Calu3 (cell line): ENCODE measurements around the gene VPS45. TPM values are rescaled to one million over a fixed set of nuclear protein-coding genes. Genes with fewer than 3 reads are reported as not detected.
A peak's percentile ranks its signal among the peaks of the same experiment; 100 is the strongest.

Experiments
- BruUV-seq: library from RNA; stranded (reverse); fragments of 400-500 nt; replicated peaks from 2 replicates; lab custom pipeline; 2021; lab: Mats Ljungman, UMichigan
- CTCF ChIA-PET: fragments of 300-600 bp; sonication (Branson Sonifier 250); formaldehyde crosslinking; loops from one replicate; lab custom pipeline; 2022; ENCODE audit warnings: antibody characterized with exemption; lab: Charles Lee
- DNase-seq: peaks from one replicate; pipeline ENCODE4 v3.0.0; 2022
- H3K27ac Mint-ChIP-seq: one replicate; pipeline ENCODE4 v1.8.0; 2022; ENCODE audit warnings: mixed read lengths; ENCODE audit not compliant: unreplicated experiment
- H3K27me3 Mint-ChIP-seq: one replicate; pipeline ENCODE4 v1.8.0; 2022; ENCODE audit warnings: mixed read lengths; ENCODE audit not compliant: unreplicated experiment
- H3K36me3 Mint-ChIP-seq: one replicate; pipeline ENCODE4 v1.8.0; 2022; ENCODE audit warnings: mild to moderate bottlenecking, moderate library complexity, mixed read lengths; ENCODE audit not compliant: insufficient read depth, unreplicated experiment
- H3K4me1 Mint-ChIP-seq: one replicate; pipeline ENCODE4 v1.8.0; 2022; ENCODE audit warnings: mild to moderate bottlenecking, low read depth, mixed read lengths; ENCODE audit not compliant: unreplicated experiment
- H3K4me3 Mint-ChIP-seq: one replicate; pipeline ENCODE4 v1.8.0; 2022; ENCODE audit warnings: mild to moderate bottlenecking, low read depth, moderate library complexity, mixed read lengths; ENCODE audit not compliant: unreplicated experiment
- H3K9me3 Mint-ChIP-seq: one replicate; pipeline ENCODE4 v1.8.0; 2022; ENCODE audit warnings: low read depth, mixed read lengths; ENCODE audit not compliant: unreplicated experiment
- intact Hi-C: fragments of 100-400 bp; cut with micrococcal nuclease; formaldehyde crosslinking; loops from one replicate; pipeline ENCODE4 v1.10.0; 2022; ENCODE audit not compliant: unreplicated experiment
- total RNA-seq: library from RNA; stranded (reverse); gene quantifications from 2 replicates; pipeline ENCODE4 v1.2.3, GENCODE V29; 2022
- TF ChIP-seq, protein P1 (sequence below): fragments of 200-600 bp; IDR thresholded peaks from one replicate; pipeline ENCODE4 v1.8.0; 2022; ENCODE audit warnings: antibody characterized with exemption; ENCODE audit not compliant: unreplicated experiment

The VPS45 gene
- total RNA-seq, 1 experiment from 2014 or later = 37.9 TPM

DNA sequence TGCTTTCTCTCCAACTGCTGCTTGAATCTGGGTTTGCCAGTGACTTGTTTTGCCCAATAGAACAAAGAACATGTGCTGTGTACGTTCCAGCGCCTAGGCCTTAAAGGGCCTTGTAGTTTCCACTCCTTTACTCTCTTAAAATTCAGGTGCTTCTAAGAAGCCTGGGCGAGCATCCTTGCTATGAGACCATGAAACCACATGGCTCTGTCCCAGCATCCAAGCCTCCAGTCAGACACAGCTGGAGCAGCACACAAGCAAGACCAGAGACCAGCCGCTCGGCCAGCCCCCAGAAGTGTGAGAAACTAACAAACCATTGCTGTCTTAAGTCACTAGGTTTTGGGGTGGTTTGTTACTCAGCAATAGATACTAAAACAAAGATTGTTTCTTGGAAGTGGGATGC lies 97.2 kb downstream of the VPS45 start:
- no peaks in the 10 kb centered on the region for H3K36me3 Mint-ChIP-seq
- H3K4me1 Mint-ChIP-seq = peaks cover 8% of the 10 kb centered on the region
- H3K27me3 Mint-ChIP-seq = peaks cover 26% of the 10 kb centered on the region
- CTCF ChIA-PET = interaction anchor here (1.4 kb wide), 1 partner anchor 92 kb away, joined by 6 read pairs; no protein-coding TSS in a partner anchor
- no peak for DNase-seq
- H3K9me3 Mint-ChIP-seq = no peaks in the 10 kb centered on the region
- TF ChIP-seq, protein P1, sequence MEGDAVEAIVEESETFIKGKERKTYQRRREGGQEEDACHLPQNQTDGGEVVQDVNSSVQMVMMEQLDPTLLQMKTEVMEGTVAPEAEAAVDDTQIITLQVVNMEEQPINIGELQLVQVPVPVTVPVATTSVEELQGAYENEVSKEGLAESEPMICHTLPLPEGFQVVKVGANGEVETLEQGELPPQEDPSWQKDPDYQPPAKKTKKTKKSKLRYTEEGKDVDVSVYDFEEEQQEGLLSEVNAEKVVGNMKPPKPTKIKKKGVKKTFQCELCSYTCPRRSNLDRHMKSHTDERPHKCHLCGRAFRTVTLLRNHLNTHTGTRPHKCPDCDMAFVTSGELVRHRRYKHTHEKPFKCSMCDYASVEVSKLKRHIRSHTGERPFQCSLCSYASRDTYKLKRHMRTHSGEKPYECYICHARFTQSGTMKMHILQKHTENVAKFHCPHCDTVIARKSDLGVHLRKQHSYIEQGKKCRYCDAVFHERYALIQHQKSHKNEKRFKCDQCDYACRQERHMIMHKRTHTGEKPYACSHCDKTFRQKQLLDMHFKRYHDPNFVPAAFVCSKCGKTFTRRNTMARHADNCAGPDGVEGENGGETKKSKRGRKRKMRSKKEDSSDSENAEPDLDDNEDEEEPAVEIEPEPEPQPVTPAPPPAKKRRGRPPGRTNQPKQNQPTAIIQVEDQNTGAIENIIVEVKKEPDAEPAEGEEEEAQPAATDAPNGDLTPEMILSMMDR = no peak
- no TSS peak for BruUV-seq
- no peak overlapping the region for H3K27ac Mint-ChIP-seq
- intact Hi-C loops = loop anchor here (5.0 kb wide), 1 partner anchor 202 kb away; no protein-coding TSS in a partner anchor
- H3K4me3 Mint-ChIP-seq = no peak overlapping the region

DNA sequence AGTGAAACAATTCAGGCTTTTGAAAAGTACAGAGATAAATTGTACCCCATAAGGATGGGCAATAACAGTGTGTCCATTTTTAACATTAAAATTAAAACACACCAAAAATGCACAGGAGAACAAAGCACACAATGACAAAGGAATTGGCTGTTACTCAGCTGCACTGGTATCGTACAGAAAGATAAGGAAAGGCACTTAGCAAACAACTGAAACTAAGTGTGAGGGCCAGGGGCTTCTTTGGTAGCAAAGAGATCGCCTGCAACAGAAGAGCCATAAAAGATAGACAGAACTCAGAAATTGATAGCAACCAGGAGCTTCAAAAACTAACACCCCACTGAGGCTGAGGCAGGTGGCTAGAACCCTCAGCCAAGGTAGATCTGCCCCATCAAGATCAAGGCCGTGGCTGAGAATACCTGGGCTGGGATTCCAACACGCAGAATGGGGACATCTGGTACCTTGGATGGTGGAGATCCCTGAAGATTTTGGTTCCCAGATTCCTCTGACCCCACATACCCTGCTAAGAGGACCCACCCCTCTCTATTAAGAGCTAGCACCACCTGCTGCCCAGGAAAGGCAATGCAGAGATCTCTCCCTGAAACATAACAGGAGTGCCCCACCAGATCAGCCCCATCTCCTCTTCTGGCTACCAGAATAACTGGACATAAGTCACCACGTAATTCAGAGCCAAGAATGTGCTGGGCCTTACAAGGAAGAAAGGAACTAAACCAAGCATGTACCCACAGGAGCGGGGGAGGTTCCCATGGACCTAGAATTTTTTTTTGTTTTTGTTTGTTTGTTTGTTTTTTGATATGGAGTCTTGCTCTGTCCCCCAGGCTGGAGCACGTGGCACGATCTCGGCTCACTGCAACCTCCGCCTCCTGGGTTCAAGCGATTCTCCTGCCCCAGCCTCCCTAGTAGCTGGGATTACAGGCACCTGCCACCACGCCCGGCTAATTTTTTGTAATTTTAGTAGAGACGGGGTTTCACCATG lies 98.3 kb downstream of the VPS45 start:
- intact Hi-C loops = loop anchor here (5.0 kb wide), 1 partner anchor 204 kb away; no protein-coding TSS in a partner anchor
- H3K27ac Mint-ChIP-seq = no peak overlapping the region
- CTCF ChIA-PET = interaction anchor here (0.6 to 1.4 kb wide), 2 partner anchors 93 to 98 kb away, joined by 3 to 6 read pairs; partner anchors contain the start of gene VPS45
- DNase-seq = peak; percentile 58
- H3K27me3 Mint-ChIP-seq = peaks cover 29% of the 10 kb centered on the region
- H3K36me3 Mint-ChIP-seq = no peaks in the 10 kb centered on the region
- H3K4me3 Mint-ChIP-seq = no peak overlapping the region
- TF ChIP-seq, protein P1 = peak; percentile 50
- no TSS peak for BruUV-seq
- H3K9me3 Mint-ChIP-seq = no peaks in the 10 kb centered on the region
- peaks cover 8% of the 10 kb centered on the region for H3K4me1 Mint-ChIP-seq

DNA sequence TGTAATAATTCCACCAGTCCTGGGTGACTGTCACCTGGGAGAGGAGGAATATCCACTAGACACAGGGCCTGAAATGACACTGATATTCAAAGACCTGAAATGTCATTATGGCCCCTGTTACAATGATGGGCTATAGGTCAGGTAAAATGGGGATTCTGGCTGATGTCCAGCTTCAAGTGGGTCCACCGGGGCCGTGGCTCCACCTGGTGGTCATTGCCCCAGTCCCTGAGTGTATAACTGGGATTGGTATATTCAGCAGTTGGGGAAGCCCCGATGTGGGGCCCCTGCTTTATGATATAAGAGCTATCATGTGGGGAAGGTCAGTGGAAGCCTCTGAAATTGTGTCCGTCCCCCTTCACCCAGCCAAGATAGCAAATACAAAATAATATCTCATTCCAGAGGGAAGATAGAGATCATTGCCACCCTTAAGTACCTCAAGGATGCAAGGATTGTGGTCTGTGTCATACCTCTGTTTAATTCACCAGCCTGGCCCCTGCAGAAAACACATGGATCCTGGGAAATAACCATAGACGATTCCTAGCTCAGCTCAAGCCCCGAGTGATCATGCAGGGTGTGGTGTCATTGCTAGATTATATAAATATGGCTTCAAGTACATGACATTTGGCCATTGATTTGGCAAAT lies 101.5 kb downstream of the VPS45 start:
- Mint-ChIP-seq H3K4me1 (peaks cover 8% of the 10 kb centered on the region), H3K27ac (no peak overlapping the region), H3K4me3 (no peak overlapping the region), H3K27me3 (peaks cover 14% of the 10 kb centered on the region), H3K9me3 (no peaks in the 10 kb centered on the region), H3K36me3 (no peaks in the 10 kb centered on the region)
- TF ChIP-seq, protein P1 = peak; percentile 85
- no TSS peak for BruUV-seq
- CTCF ChIA-PET = interaction anchor here (0.6 to 1.7 kb wide), 5 partner anchors 18 to 230 kb away, joined by 4 to 7 read pairs (median 6); partner anchors contain the start of gene VPS45
- peak; percentile 86 for DNase-seq
- intact Hi-C loops = loop anchor here (1.0 to 5.0 kb wide), 2 partner anchors 96 to 207 kb away; no protein-coding TSS in a partner anchor

DNA sequence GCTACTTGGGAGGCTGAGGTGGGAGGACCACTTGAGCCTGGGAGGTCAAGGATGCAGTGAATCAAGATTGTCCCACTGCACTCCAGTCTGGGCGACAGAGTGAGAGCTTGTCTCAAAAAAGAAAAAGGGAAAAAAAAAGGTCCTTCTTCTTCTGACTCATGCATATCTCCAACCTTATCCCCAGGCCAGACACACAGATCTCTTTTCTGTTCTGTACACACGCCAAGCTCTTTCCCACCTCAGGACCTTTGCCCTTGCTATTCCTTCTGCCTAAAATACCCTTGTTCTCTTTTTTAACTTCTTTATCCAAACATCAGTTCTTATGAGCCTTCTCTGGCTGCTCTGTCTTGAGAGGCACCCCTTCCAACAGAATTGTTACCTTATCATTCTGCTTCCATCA lies 104.2 kb downstream of the VPS45 start:
- TF ChIP-seq, protein P1 = no peak
- Mint-ChIP-seq H3K4me1 (peaks cover 8% of the 10 kb centered on the region), H3K9me3 (no peaks in the 10 kb centered on the region), H3K27ac (no peak overlapping the region), H3K4me3 (no peak overlapping the region), H3K27me3 (peaks cover 9% of the 10 kb centered on the region), H3K36me3 (no peaks in the 10 kb centered on the region)
- BruUV-seq = no TSS peak
- intact Hi-C loops = no loop called here
- CTCF ChIA-PET = interaction anchor here (1.7 kb wide), 1 partner anchor 15 kb away, joined by 9 read pairs; no protein-coding TSS in a partner anchor
- no peak for DNase-seq
